ENCODE results near the gene BEST2.
A peak's percentile ranks its signal among the peaks of the same experiment; 100 is the strongest.
"Not testable (repeated sequence)": the region's sequence is repeated elsewhere in the genome, so short reads cannot be mapped to it uniquely, and the experiment has no call there.

The BEST2 gene

DNA sequence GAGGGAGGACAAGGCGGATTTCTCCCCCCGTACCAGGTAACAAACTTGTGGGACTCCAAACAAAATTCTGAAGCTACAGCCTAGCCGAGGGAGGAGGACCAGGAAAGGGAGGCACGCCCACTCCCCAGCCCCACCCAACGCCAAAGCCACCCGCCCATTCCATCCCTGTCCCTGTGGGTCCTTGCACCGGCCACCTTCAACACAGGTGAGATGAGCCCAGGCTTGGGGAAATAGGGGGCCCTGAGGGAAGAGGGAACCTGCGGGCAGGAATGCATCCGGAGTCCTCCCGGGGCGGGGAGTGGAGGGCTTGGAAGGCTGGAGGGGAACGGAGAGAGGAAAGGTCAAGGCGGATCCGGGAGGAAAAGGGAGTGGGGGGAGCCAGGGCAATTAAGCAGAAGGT lies at the start of gene BEST2:
Gene BEST2, plus strand, starts transcription at position 157 of the 400 bp plus-strand sequence. CDS start 802 bp downstream, outside the sequence.
- DNase-seq (ENCODE audit: low read depth): no peak

DNA sequence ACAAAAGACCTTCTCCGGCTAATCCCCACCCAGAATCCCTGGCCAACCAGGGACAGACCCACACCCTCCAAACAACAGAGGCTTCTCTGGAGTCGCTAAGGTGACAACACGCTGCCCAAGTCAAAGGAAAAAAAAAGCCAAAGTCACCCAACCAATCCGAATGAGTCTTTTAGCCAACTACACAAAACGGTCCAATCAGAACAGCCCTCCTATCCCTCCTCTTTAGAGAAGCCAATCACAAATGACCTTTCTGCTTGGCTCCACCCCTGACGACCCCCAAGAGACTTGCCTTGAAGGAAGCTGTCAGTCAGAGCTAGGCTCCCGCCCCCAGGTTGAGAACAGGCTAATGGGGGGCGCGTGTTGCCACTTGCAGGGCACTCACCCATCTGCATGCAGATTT lies 48.5 kb upstream of the BEST2 start:
- no peak for DNase-seq (ENCODE audit: low read depth)

DNA sequence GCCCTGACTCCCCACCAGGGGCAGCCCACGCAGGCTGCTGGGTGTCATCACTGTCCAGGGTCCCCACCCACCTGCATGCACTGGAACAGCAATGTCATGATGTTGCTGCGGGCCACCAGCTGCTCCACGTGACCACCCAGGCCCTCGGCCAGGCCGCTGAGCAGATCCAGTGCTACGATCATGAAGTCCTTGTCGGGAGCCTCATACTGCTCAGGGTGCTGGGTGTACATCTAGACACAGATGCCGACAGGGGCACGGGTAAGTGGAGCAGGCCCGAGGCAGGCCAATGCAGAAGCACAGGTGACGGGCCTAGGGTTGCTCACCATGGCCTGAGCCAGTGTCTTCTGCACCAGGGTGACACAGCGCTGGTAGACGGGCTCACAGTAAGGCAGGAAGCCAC lies 46.4 kb upstream of the BEST2 start:
- no peak for DNase-seq (ENCODE audit: low read depth)

DNA sequence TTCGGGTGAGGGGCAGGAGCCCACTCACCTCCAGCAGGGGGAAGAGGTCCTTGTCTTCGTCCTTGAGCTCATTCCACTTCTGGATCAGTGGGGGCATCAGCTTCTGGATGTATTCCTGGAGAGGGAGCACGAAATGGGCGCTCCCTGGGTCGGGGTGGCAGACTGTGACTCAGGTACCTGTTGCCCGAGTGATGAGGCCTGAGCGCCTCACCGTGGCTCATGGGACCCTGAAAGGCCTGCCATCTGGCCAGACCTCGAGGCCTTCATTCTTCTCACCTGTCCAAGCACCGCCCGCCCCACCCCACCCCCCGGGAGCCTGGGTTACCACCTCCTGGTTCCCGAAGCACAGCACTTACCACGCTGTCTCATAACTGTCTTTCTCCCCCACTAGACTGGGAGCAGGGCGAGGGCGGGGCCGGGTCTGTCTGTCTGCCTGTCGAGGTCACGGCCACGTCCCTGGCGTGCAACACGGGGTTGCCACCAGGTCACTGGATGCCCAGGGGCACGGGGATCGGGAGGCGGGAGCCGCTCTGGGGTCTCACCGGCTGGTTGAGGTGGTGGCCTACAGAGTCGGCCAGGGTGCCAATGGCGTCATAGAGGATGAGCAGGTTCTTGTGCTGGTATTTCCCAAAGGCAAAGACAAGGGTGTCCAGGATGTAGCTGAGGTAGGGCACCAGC lies 45.8 kb upstream of the BEST2 start:
- no peak for DNase-seq (ENCODE audit: low read depth)

DNA sequence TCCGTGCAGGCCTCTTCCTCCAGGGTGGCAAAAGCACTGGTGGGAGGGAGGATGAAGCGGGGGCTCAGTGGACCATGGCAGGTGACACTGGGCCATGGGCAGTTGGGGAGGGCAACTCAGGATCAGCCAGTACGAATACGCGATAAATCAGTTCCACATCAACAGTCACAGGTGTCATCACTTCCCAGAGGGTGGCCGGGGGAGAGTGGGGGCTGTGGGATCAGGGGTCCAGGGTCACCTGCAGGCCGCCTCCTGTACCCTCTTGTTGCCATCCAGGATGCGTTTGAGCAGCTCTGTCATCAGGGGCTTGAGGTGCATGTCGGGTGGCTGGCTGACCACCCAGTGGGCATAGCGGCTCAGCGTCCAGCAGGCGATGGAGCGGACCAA lies 45.3 kb upstream of the BEST2 start:
- DNase-seq (ENCODE audit: low read depth): no peak

DNA sequence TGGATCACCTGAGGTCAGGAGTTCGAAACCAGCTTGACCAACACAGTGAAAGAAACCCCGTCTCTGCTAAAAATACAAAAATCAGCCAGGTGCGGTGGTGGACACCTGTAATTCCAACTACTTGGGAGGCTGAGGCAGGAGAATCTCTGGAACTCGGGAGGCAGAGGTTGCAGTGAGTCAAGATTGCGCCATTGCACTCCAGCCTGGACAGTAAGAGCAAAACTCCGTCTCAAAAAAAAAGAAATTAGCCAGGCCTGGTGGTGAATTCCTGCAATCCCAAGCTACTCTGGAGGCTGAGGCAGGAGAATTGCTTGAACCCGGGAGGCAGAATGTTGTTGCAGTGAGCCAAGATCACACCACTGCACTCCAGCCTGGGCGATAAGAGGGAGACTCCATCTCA lies 43.0 kb upstream of the BEST2 start:
- no peak for DNase-seq (ENCODE audit: low read depth)

DNA sequence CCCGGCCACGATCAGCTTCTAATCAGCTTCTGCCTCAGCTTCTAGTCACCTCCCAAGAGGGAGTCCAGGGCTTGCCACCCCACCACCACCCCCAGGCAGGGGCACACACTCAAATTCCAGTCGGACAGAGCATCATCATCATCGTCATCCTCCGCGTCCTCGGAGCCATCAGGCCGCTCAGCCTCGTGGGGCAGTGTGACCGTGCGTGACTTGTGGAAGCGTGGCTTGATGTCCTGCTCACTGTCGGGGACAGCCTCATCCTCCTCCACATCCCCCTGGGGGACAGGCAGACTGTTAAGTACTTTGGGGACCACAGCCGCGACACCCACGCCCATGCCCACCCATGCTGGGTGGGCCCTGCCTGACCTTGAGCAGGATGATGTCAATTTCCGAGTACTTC lies 40.4 kb upstream of the BEST2 start:
- DNase-seq (ENCODE audit: low read depth): no peak

DNA sequence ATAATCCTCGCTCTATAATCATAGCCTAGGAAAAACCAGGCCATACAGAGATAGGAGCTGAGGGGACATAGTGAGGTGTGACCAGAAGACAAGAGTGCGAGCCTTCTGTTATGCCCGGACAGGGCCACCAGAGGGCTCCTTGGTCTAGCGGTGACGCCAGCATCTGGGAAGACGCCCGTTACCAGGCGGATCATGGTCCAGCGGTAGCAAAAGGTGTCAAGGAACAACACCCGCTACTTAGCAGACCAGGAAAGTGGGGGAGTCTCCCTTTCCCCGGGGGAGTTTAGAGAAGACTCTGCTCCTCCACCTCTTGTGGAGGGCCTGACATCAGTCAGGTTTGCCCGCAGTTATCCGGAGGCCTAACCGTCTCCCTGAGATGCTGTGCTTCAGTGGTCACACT lies 39.5 kb upstream of the BEST2 start:
- DNase-seq (ENCODE audit: low read depth): not testable (repeated sequence)

DNA sequence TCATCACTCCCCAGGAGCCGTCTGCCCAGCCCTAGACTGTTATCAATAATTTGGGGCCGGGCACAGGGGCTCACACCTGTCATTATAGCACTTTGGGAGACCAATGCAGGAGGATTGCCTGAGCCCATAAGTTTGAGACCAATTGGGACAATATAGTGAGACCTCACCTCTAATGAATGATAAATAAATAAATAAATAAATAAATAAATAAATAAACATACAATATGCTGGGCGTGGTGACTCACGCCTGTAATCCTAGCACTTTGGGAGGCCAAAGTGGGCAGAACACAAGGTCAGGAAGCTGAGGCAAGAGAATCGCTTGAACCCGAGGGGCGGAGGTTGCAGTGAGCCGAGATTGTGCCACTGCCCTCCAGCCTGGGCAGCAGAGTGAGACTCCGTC lies 38.3 kb upstream of the BEST2 start:
- DNase-seq (ENCODE audit: low read depth): not testable (repeated sequence)

DNA sequence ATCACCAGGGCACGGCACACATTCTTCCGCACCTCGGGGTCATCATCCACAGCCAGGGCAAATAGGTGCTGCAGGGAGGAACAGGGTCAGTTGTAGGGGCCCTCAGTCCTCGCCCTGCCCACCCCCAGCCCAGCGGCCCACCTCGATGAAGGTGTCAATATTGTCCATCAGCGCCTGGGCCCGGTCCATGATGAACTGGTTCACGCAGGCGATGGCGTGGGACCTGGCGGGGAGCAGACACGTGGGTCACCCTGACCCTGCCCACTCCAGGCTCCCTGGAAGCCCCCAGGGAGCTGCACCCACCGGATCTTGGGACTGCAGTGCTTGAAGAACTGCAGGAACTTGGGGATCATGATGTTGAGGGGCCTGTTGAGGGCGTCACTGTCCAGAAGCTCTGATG lies 36.5 kb upstream of the BEST2 start:
- DNase-seq (ENCODE audit: low read depth): no peak

DNA sequence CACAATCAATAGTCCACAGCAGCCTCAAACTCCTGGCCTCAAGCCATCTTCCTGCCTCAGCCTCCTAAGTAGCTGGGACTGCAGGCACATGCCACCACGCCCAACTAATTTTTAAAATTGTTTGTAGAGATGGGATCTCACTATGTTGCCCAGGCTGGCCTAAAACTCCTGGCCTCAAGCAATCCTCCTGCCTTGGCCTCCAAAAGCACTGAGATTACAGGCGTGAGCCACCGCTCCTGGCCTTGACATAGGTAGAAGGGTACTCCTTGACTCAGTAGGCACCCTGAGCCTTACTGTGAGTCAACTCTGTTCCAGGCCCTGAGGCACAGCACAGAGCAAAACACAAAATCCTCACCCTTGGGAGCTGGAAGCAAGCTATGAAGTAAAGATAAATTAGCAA lies 35.7 kb upstream of the BEST2 start:
- DNase-seq (ENCODE audit: low read depth): no peak

DNA sequence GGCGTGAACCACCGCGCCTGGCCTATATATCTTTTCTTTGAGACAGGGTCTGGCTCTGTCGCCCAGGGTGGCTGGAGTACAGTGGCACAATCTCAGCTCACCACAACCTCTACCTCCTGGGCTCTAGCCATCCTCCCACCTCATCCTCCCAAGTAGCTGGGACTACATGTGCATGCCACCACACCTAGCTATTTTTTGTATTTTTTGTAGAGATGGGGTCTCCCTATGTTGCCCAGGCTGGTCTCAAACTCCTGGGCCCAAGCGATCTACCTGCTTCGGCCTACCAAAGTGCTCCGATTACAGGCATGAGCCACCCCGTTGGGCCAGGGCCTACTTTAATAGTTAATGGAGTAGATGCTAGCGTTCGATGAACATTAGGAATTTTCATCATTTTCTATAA lies 31.3 kb upstream of the BEST2 start:
- DNase-seq (ENCODE audit: low read depth): no peak

DNA sequence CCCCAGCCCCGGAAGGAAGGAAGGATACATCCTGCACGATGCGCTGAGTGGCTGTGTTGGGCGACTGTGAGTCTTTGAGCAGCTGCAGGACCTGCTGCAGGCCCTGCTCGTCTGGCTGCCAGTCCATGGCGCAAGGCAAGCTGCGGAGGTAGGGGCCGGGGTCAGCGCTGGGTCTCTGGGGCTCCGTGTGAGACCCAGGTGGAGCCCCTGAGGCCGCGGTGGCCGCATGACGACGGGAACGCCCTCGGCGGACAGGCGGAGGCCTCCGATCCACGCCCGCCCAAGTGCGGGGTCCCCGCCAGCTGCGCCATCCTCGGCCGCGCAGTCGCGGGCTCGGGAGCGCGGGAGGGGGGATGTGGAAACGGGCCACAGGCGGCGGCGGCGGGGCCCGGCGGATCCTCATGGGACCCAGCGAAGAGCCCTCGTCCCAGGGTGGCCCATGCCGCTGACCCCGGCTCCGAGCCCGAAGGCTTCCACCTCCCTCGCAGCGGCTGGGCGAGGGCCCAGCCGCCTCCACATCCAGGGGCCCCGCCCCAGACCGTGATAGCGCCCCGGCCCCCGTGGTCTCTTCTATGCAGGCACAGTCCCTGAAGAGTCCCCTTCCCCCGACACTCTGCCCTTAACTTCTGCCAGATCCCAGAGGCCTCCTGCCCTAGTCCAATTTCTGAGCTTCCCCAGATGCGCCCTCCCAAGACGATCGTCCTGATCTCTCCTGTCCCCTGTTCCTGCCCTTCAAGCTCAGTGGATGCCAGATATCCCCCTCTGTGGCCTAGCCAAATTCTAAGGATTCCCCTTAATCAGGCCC lies 30.5 kb upstream of the BEST2 start:
- DNase-seq (ENCODE audit: low read depth): no peak

DNA sequence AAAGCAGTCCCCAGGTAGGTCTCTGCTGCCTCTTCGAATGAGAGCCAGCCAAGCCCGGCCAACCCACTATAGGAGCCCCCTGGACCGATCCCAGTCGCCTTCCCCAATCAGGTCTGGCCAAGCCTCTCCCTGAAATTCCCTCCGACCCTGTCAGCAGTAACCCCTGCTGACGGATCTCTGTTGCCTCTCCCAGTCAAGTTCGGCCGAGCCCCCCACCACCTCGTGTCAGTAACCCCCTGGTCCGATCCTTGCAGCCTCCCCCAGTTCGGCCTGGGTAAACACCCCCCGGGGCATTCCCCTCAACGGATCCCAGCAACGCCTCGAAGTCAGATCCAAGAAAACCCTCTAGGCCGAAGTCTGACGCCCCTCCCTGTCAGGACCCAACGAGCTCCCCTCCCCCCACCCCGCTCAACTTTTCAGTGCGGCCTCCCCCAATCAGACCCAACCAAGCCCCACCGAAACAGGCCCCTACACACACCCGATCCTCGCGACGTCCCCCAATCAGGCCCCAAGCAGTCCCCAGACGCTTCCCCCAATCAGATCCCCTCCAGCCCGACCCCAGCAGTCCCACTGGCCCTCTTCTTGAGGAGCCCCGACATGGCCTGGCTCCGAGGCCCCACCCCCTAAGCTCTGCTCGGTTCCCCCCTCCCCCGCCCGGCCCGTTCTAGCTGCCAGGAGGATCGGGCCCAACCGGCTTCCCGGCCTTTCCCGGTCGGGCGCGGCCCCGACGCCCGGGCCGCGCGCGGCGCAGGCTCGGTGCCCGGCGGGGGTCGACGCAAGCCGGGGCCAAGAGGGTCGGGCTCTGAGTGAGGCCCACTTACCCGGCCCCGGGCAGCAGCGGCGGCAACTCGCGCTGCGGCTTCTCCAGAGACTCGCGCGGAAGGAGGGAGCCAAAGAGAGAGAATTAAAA lies 29.7 kb upstream of the BEST2 start:
- no peak for DNase-seq (ENCODE audit: low read depth)

DNA sequence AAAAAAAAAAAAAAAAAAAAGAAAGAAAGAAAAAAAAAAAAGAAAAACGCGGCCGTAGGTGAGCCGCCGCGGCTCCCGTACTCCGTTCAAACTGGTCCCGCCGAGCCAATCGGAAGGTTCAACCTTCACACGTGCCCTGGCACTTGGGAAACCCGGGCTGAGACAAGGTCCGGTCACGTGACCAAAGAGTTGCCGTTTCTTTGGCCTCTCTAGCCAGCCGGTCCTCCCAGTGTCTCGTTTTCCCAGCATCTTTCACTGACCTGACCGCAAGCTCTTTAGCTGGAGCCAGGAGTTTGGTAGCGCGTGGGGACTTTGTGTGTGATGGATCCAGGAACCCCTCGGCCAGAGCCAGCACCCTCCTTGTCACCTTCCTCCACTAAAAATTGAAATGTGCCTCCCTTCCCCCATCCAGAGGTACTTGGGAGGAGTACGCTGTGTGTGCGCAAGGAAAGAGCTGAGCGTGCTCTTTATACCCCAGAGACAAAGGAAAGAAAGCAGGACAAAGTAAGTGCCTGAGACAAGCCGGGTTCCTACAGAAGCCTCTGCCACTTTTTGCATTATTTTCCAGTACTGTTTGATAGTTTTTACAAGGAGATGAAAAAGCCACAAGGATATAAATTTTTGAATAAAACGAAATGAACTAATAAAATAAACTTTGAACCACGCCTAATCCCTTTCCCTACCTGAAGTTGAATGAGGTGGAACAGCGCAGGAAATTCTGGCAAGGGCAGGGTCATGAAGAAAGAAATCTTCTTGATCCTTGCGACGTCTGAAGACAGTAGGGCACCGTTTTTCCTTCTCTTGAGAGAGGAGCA lies 28.8 kb upstream of the BEST2 start:
- peak; percentile 73 for DNase-seq (ENCODE audit: low read depth)

DNA sequence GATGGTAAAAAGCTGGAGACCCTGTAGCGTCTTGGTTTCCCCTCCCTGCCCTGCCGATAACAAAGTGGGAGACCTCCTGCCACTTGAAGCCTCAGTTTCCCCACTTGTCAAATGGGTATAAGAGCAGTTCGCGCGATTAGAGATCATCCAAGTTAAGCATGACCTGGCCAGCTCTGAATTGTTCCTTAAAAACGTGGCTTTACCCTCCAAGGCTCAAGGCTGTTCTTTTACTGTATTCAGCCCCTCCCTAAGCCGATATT lies 28.3 kb upstream of the BEST2 start:
- DNase-seq (ENCODE audit: low read depth): no peak

DNA sequence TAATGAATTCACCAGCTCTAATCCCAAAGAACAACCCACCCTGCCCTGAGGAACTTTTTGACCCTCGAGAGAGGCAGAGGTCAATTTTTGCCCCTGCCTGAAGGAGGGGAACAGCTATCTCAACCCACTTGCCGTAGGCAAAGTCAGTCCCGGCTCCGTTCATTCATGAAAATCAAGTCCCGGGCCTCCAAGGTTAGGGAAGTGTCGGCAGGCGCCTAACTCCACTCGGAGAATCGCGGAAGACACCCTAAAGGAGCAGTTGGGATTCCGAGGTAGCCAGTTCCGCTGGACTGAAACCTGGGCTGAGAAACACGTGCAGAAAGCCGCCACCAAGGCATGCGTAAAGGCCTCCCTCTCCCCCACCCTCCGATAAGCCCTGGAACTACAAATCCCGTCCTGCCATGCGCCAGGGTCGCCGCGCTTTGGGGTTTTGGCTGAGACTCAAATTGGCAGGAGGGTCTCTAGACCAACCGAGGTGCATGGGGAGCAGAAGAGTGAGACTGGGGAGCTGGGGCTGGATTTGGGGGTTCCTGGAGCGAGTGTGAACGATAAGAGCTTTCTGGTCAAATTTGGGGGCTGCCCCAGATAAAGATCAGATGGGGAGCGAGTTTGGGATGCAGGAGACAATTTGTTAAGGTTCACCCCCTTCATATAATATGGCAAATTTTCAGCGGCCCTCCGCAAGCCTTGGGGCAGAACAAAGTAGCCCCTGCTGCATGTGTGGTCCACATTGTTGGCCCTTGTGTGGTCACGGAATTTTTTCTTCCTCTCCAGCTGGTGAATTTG lies 27.8 kb upstream of the BEST2 start, which contains the start of gene TNPO2:
Gene TNPO2, minus strand, starts transcription at position 292 of the 786 bp plus-strand sequence. CDS start 2,955 bp downstream, outside the sequence.
- peak; percentile 38 for DNase-seq (ENCODE audit: low read depth)

DNA sequence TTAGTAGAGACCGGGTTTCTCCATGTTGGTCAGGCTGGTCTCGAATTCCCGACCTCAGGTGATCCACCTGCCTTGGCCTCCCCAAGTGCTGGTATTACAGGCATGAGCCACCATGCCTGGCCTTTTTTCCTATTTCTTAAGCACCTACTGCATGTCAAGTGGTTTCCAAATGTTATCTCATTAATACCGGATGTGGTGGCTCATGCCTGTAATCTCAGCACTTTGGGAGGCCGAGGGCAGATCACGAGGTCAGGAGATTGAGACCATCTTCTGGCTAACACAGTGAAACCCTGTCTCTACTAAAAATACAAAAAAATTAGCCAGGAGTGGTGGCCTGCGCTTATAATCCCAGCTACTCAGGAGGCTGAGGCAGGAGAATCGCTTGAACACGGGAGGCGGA lies 26.0 kb upstream of the BEST2 start:
- DNase-seq (ENCODE audit: low read depth): not testable (repeated sequence)

DNA sequence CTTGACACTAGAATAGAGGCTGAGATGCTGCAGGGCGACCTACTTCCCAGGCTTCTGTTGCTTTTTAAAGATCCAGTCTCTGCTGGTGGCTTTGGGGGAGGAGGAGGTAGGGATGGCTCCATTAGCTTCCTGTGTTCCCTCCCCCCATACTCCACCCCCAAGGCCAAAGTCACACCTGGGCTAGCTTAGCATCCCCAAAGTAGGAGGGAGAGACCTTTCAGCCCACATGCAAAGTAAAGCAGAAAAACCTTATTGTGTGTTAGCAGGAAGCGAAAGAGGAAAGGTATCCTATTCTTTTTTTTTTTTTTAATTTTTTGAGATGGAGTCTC lies 24.6 kb upstream of the BEST2 start:
- DNase-seq (ENCODE audit: low read depth): no peak

DNA sequence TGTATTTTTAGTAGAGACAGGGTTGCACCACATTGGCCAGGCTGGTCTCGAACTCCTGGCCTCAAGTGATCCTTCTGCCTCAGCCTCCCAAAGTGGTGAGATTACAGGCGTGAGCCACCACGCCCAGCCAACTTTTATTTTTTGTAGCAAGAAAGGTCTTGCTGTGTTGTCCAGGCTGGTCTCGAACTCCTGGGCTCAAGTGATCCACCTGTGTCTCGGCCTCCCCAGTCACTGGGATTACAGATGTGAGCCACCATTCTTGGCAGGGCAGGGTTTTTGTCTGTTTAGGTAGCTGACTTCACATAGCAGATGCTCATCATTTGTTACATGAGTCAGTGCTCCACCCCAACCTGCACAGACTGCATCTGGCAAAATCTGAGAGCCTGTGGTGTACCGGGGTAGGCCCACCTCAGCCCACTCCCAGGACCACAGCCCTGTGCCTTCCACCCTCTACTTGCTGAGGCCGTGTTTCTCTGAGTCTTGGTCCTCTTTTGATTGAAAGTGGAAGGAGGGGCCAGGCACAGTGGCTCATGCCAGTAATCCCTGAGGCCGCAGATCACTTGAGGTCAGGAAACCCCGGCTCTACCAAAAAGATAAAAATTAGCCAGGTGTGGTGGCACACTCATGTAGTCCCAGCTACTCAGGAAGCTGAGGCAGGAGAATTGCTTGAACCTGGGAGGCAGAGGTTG lies 23.7 kb upstream of the BEST2 start:
- no peak for DNase-seq (ENCODE audit: low read depth)

DNA sequence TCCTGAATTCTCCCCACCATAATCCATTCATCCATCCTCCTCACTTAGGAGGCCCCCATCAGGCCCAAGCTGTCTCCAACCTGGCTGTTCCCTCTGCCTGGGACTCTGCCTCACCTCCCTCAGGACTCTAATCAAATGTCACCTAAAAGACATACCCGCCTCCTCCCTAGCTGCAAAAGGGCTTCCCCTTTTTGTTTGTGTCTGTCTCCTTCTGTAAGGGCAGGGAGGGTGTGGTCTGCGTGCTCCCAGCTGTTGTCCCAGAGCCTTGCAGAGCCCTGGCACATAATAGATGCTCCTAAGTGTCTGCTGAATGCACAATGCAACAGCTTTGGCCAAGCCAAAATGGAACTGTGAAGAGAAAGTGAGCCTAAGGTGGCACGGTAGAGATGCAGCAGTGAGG lies 21.5 kb upstream of the BEST2 start:
- no peak for DNase-seq (ENCODE audit: low read depth)
